ENCODE results near the gene STEAP1B.

- TF ChIP-seq CTCF (conservative IDR thresholded peaks at IDR 0.05; ENCODE audit: low read depth, low read length): no peak
- no peak for TF ChIP-seq BHLHE40 (IDR thresholded peaks at IDR 0.05; ENCODE audit: low read depth, low read length)
- no peak for TF ChIP-seq CEBPB (IDR thresholded peaks at IDR 0.05; ENCODE audit: low read depth, low read length)
- no peak for TF ChIP-seq POLR2A (IDR thresholded peaks at IDR 0.05; ENCODE audit: low read depth, low read length)
- no peak for TF ChIP-seq RFX5 (IDR thresholded peaks at IDR 0.05; ENCODE audit: low read depth, low read length)
Measured at GRCh38 chr7:22482503-22482902, 17.5 kb downstream of the STEAP1B start.
